Keratinocyte (primary cell): ENCODE data around the gene STOX2. TPM values are rescaled to one million over a fixed set of nuclear protein-coding genes. Genes with fewer than 3 reads are reported as not detected.

Experiments used
- DNase-seq: peaks from one replicate; pipeline ENCODE4 v3.0.0-alpha.2; 2011; ENCODE audit warnings: low read depth, missing footprints, low spot score
- FAIRE-seq: peaks from 2 replicates; lab custom pipeline; 2011; peaks lifted over from hg19 to GRCh38; lab: Jason Lieb, UNC
- H2AFZ ChIP-seq: 2 replicates; pipeline ENCODE4 v1.6.0; 2012; ENCODE audit warnings: low read length, control low read depth, inconsistent platforms; ENCODE audit not compliant: control insufficient read depth
- H3K27ac ChIP-seq: 2 replicates; pipeline ENCODE4 v1.5.1; 2011; ENCODE audit warnings: low read length; ENCODE audit not compliant: control insufficient read depth, insufficient read depth
- H3K27me3 ChIP-seq: 3 replicates; pipeline ENCODE4 v1.6.0; 2011; ENCODE audit warnings: low read length; ENCODE audit not compliant: control insufficient read depth, insufficient read depth; ENCODE audit errors: extremely low read depth
- H3K36me3 ChIP-seq, 2 experiments: 2 replicates in 1 of 2; 3 replicates in 1 of 2; pipeline ENCODE4 v1.5.1; 2011; ENCODE audit warnings: low read length in 2 of 2, mild to moderate bottlenecking in 1 of 2; ENCODE audit not compliant: control insufficient read depth in 2 of 2, insufficient read depth in 2 of 2; ENCODE audit errors: extremely low read depth in 1 of 2
- H3K4me1 ChIP-seq: 3 replicates; pipeline ENCODE4 v1.5.1; 2011; ENCODE audit warnings: low read length; ENCODE audit not compliant: control insufficient read depth, insufficient read depth; ENCODE audit errors: extremely low read depth
- H3K4me2 ChIP-seq: 3 replicates; pipeline ENCODE4 v1.6.0; 2011; ENCODE audit warnings: low read depth, low read length; ENCODE audit not compliant: control insufficient read depth, insufficient read depth; ENCODE audit errors: extremely low read depth
- H3K4me3 ChIP-seq, 3 experiments: fragments of 200-600 bp in 1 of 3; sonication (generic) in 1 of 3; 2 replicates in 2 of 3; 3 replicates in 1 of 3; pipeline ENCODE4 v1.5.1; 2011 to 2016; ENCODE audit warnings: low read length in 3 of 3, mild to moderate bottlenecking in 3 of 3, control low read depth in 2 of 3, inconsistent platforms in 1 of 3, low read depth in 1 of 3, mixed read lengths in 1 of 3, mixed run types in 1 of 3, moderate library complexity in 1 of 3; ENCODE audit not compliant: control insufficient read depth in 2 of 3, insufficient read depth in 2 of 3; ENCODE audit errors: extremely low read depth in 1 of 3
- H3K79me2 ChIP-seq: 2 replicates; pipeline ENCODE4 v1.6.0; 2012; ENCODE audit warnings: low read length; ENCODE audit not compliant: control insufficient read depth, insufficient read depth
- H3K9ac ChIP-seq: 3 replicates; pipeline ENCODE4 v1.6.0; 2011; ENCODE audit warnings: low read length; ENCODE audit not compliant: control insufficient read depth, insufficient read depth; ENCODE audit errors: extremely low read depth
- H3K9me1 ChIP-seq: 3 replicates; pipeline ENCODE4 v1.6.0; 2011; ENCODE audit warnings: low read length; ENCODE audit not compliant: control insufficient read depth, insufficient read depth; ENCODE audit errors: extremely low read depth
- H3K9me3 ChIP-seq: 2 replicates; pipeline ENCODE4 v1.5.1; 2012; ENCODE audit warnings: low read depth, low read length; ENCODE audit not compliant: control insufficient read depth
- H4K20me1 ChIP-seq: 3 replicates; pipeline ENCODE4 v1.6.0; 2011; ENCODE audit warnings: low read length; ENCODE audit not compliant: control insufficient read depth, insufficient read depth; ENCODE audit errors: extremely low read depth
- EZH2 ChIP-seq: IDR thresholded peaks from one replicate; pipeline ENCODE4 v1.6.1; 2012; ENCODE audit warnings: inconsistent platforms, mild to moderate bottlenecking, low read length, moderate library complexity
- dilution Hi-C: fragments of 300-500 bp; cut with MboI; formaldehyde crosslinking; loops from one replicate; pipeline ENCODE4 v1.7.0; 2020; ENCODE audit warnings: low sequenced_read_pairs; ENCODE audit not compliant: extremely low pct_ligation_motif_present
- polyA plus RNA-seq, 5 experiments: library from polyadenylated mRNA; depleted of rRNA in 3 of 5; stranded (reverse) in 3 of 5; stranded (forward) in 1 of 5; unstranded in 1 of 5; fragments of >200 nt; gene quantifications; 1 replicate in 1 of 5; 2 replicates in 3 of 5; 3 replicates in 1 of 5; pipeline versions ENCODE4 v1.2.1 to v1.2.3, GENCODE V29; 2011 to 2012; ENCODE audit warnings: missing spikeins in 2 of 5, low read depth in 1 of 5, low replicate concordance in 1 of 5
- TF ChIP-seq, protein P1 (sequence below), 3 experiments: IDR thresholded peaks in 1 of 3; conservative IDR thresholded peaks in 1 of 3; optimal IDR thresholded peaks in 1 of 3; 2 replicates in 2 of 3; 3 replicates in 1 of 3; pipeline versions ENCODE3 to v1.5.1; 2011; ENCODE audit warnings: low read length in 3 of 3, mild to moderate bottlenecking in 3 of 3, moderate library complexity in 2 of 3, control low read depth in 1 of 3, inconsistent platforms in 1 of 3; ENCODE audit not compliant: insufficient read depth in 2 of 3; ENCODE audit errors: extremely low read depth in 1 of 3

The STOX2 gene
- polyA plus RNA-seq, 1 donor (not counting 4 experiments of a cell fraction or from before 2014, with no cell fraction given): 1.6 TPM

DNA sequence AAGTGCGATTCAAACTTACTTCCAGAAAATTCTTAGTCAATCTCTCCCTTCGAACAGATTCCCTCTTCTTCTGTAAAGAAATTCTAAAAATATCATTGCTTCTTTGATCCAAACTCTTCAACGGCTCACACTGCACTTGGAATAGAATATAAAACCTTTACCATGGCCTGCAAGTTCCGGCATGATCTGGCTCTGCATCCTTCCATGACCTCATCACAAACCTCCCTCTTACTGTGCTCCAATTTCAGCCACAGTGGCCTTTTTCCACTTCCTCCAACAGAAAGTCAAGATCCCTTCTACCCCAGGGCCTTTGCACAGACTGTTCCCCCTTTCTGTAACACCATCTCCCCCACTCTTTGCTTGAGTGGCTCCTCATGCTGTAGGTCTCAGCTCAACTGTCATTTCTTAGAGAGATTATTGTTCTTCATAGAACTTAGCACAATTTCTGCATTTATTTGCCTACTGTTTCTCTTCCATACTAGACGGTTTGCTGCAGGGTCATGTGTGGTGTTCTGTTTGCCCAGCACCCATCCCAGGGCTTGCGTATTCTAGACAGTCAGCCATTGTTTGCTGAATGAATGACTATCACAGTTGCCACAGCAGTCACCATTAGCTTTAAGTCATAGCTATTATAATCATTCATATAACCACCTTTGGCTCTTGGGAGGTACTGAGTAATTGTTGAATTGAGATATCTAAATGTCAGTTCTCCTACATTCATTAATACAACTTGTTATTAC lies 1.9 kb upstream of the STOX2 start:
- no peaks in the 10 kb centered on the region for H3K9me3 ChIP-seq
- no peak overlapping the region for H3K9ac ChIP-seq
- no peaks in the 10 kb centered on the region for H3K36me3 ChIP-seq
- no peak overlapping the region for H3K27ac ChIP-seq
- peak; percentile 26 for FAIRE-seq
- H3K27me3 ChIP-seq: peaks cover 30% of the 10 kb centered on the region
- no peak for DNase-seq
- no peaks in the 10 kb centered on the region for H3K79me2 ChIP-seq
- no peak overlapping the region for H3K4me2 ChIP-seq
- dilution Hi-C loops: no loop called here
- H3K4me1 ChIP-seq: peaks cover 7% of the 10 kb centered on the region
- no peaks in the 10 kb centered on the region for H4K20me1 ChIP-seq
- H3K4me3 ChIP-seq: no peak overlapping the region
- no peak overlapping the region for H2AFZ ChIP-seq
- TF ChIP-seq, protein P1, sequence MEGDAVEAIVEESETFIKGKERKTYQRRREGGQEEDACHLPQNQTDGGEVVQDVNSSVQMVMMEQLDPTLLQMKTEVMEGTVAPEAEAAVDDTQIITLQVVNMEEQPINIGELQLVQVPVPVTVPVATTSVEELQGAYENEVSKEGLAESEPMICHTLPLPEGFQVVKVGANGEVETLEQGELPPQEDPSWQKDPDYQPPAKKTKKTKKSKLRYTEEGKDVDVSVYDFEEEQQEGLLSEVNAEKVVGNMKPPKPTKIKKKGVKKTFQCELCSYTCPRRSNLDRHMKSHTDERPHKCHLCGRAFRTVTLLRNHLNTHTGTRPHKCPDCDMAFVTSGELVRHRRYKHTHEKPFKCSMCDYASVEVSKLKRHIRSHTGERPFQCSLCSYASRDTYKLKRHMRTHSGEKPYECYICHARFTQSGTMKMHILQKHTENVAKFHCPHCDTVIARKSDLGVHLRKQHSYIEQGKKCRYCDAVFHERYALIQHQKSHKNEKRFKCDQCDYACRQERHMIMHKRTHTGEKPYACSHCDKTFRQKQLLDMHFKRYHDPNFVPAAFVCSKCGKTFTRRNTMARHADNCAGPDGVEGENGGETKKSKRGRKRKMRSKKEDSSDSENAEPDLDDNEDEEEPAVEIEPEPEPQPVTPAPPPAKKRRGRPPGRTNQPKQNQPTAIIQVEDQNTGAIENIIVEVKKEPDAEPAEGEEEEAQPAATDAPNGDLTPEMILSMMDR (optimal IDR thresholded peaks at IDR 0.05 in 1 of 3, IDR thresholded peaks at IDR 0.05 in 1 of 3, conservative IDR thresholded peaks at IDR 0.05 in 1 of 3; ENCODE audit: extremely low read depth in 1 of 3, insufficient read depth in 2 of 3, low read length in 3 of 3): no peak
- no peak for TF ChIP-seq EZH2
- H3K9me1 ChIP-seq: no peaks in the 10 kb centered on the region

DNA sequence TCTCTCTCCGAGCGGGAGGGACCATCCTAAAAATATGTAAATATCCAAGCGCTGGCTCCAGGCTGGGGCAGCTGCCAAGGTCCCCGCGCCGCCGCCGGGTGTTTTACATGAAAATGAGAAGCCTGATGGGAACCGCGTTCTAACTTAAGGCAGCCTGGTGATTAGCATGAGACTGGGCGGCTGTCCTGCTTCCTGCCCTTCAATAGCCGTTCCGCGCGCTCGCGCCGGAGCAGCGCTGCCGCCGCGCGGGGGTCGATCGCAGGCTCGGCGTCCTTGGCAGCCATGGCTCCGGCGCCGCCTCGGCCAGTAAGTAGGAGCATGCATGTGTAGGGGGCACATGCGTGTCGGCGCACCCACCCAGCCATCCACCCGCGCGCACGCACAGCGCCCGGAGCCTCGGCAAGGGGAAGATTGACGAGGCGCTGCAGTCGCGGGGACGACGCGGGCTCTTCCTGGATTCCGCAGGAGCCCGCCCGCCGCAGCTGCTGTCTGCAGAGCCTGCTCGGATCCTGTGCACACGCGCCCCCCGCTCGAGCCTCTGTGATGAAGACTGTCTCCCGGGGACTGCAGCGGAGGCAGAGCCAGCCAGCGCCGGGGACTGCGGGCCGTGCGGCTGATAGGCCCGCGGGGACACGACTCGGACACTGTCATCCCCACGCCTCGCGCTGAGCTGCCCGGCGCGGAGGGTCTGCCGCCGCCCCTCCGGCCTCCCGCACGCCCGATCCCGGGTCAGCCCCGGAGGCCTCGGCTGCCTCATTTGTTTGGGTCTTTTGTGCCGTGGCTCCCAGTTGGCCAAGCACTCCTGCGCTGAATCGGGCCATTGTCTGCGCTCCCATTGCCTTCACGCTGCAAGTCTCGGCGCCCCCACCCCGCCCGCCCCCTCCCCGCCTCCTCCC lies 734 bp downstream of the STOX2 start:
- no peak overlapping the region for H3K27ac ChIP-seq
- dilution Hi-C loops: no loop called here
- H3K27me3 ChIP-seq: peaks cover 35% of the 10 kb centered on the region
- peak overlapping the region; percentile 87 for H3K4me2 ChIP-seq
- H3K9me3 ChIP-seq: no peaks in the 10 kb centered on the region
- FAIRE-seq (no peak), DNase-seq (no peak)
- TF ChIP-seq EZH2: no peak
- TF ChIP-seq, protein P1 (optimal IDR thresholded peaks at IDR 0.05 in 1 of 3, IDR thresholded peaks at IDR 0.05 in 1 of 3, conservative IDR thresholded peaks at IDR 0.05 in 1 of 3; ENCODE audit: extremely low read depth in 1 of 3, insufficient read depth in 2 of 3, low read length in 3 of 3): no peak
- H3K79me2 ChIP-seq: no peaks in the 10 kb centered on the region
- H3K36me3 ChIP-seq: no peaks in the 10 kb centered on the region
- H3K9ac ChIP-seq: peak overlapping the region; percentile 17
- no peaks in the 10 kb centered on the region for H3K9me1 ChIP-seq
- H3K4me1 ChIP-seq: peaks cover 7% of the 10 kb centered on the region
- H3K4me3 ChIP-seq: peak overlapping the region; percentile 24 to 66 (median 61)
- peak overlapping the region; percentile 66 for H2AFZ ChIP-seq
- no peaks in the 10 kb centered on the region for H4K20me1 ChIP-seq
